Urinary bladder (tissue), 4 donors: Measurements from ENCODE around the gene UBALD2. TPM values are rescaled to one million over a fixed set of nuclear protein-coding genes. Genes with fewer than 3 reads are reported as not detected.

Experiments used
- DNase-seq: peaks from one replicate; pipeline ENCODE4 v3.0.0-alpha.2; 2015; ENCODE audit errors: extremely low spot score
- H3K27ac ChIP-seq: one replicate; pipeline ENCODE4 v1.5.1; 2013; ENCODE audit warnings: low read depth, mild to moderate bottlenecking, moderate library complexity
- H3K36me3 ChIP-seq: one replicate; pipeline ENCODE4 v1.6.1; 2013; ENCODE audit warnings: mild to moderate bottlenecking, moderate library complexity; ENCODE audit not compliant: insufficient read depth
- H3K4me1 ChIP-seq: one replicate; pipeline ENCODE4 v1.6.1; 2013; ENCODE audit warnings: mild to moderate bottlenecking, moderate library complexity; ENCODE audit not compliant: insufficient read depth
- H3K4me3 ChIP-seq: one replicate; pipeline ENCODE4 v1.5.1; 2013; ENCODE audit warnings: low read depth, low read length
- WGBS: extraction: QIAGEN DNeasy Blood & Tissue Kit; methylation state at CpG from one replicate; pipeline ENCODE4 v1.1.7; 2013; 5-methylcytosine and 5-hydroxymethylcytosine counted together
- polyA plus RNA-seq: library from polyadenylated mRNA; stranded (reverse); fragments of 200-250 nt; gene quantifications from one replicate; pipeline ENCODE4 v1.2.3, GENCODE V29; 2013
- total RNA-seq: library from RNA; depleted of rRNA; stranded (reverse); fragments of >200 nt; gene quantifications from one replicate; pipeline ENCODE4 v1.2.3, GENCODE V29; 2014
- donor health status: healthy with polysubstance abuse.
- donor health status: healthy.

The UBALD2 gene
- total and polyA plus RNA-seq, 2 donors, result 5.4 to 22.4 TPM

DNA sequence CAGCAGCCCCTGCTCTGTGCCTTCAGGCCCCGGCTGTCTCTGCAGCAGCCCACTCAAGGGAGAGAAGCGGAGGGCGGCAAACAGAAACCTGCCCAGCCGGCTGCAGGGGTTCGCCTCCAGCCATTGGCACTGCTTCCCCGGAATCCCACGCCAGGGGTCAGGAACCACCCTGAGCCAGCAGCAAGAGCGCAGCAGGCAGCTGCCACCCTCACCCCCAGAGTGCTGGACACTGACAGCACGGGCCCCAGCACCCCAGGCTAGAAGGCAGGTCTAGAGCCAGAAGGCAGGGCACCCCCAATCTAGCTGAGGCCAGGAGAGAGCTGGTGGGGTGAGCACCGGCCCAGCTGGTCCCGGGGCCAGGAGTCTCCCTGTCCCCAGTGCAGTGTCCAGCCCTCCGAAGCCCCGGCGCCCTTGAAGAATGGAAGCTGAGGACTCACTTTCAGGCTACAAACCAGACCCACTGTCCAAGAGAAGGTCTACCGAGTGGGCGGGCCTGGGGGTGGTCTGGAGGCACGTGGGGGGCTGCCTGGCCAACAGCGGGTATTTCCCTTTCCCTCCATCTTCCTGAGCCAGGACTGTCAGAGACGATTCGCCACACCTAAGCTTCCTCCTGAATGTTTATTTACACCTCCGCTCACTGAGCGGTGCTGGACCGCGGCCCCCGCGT lies 8.4 kb downstream of the UBALD2 start:
- no peaks in the 10 kb centered on the region for H3K4me1 ChIP-seq
- peaks cover 3% of the 10 kb centered on the region for H3K36me3 ChIP-seq
- WGBS, result 69% methylated on average over 26 of the region's 26 CpGs
- H3K27ac ChIP-seq, result no peak overlapping the region
- DNase-seq, result no peak
- H3K4me3 ChIP-seq, result no peak overlapping the region

DNA sequence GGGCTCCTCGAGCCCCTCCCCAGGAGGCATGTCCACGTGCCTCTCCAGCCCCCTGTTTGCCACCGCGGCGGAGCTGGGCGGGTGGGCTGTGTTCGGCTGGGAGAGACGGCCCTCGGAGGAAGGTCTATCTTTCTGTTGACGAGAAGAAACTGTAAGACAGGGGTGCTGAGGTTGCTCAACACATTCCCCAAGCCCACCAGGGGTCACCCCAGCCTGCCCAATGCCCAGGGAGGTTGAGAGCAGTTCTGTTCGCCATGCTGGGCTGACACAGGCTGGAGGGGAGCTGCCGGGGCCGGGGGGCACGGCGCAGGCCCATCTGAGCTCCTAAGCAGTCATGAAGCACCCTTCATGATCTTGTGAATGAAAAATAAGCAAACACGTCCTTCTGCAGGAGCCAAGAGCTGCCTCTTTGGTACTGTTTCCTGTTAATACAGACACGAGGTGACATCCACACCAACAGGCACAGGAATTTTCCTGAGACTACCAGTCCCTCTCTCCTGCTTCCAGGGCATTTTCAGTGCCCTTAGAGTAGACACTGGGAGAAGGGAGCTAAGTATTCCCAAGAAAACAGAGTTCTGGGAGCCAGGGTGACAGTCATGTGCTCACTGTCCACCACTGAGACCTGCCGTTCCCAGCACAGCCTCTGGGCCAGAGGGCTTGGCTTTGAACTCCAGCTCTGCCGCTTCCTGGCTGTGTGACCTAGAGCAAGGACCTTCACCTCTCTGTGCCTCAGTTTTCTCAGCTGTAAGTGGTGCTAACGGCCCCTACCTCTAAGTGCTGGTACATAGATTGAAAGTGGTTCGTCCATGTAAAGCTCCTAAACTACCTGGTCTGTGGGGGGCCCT lies 9.2 kb downstream of the UBALD2 start:
- no peak overlapping the region for H3K4me3 ChIP-seq
- WGBS, result 69% methylated on average over 21 of the region's 21 CpGs
- H3K27ac ChIP-seq, result no peak overlapping the region
- DNase-seq, result no peak
- peaks cover 3% of the 10 kb centered on the region for H3K36me3 ChIP-seq
- no peaks in the 10 kb centered on the region for H3K4me1 ChIP-seq

DNA sequence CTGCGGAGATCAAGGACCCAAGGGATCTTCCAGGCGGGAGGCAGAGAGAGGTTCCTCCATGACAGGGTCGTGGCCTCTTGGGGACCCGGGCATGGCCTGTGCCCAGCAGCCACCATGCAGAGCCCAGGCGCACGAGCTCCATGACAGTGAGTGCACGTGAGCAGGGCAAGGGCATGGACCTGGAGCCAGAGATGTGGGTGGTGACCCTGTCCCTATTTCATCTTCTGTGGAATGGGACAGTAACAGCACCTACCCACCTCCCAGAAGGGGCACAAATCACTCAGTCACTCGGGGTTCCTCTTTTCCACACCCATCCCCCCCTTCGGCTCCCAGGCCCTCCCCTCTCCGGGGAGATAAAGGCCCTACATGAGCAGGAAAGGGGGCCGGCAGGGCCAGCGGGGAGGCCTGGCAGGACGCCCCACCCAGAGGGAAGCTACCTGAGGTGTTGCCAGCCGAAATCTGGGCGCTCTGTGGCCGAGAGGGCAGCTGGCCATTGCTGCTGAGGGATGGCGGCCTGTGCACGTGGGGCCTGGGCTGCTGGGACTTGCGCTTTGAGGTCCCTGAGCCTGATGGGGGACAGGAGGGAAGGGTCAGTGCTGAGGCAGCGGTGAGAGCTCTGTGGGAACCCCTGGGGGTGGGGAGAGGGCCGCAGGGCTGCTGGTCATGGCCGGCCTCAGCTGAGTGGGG lies 10.4 kb downstream of the UBALD2 start:
- DNase-seq, result no peak
- Histone ChIP-seq H3K4me1 (no peaks in the 10 kb centered on the region), H3K27ac (no peak overlapping the region), H3K36me3 (no peaks in the 10 kb centered on the region), H3K4me3 (no peak overlapping the region)
- WGBS, result 89% methylated on average over 22 of the region's 22 CpGs

DNA sequence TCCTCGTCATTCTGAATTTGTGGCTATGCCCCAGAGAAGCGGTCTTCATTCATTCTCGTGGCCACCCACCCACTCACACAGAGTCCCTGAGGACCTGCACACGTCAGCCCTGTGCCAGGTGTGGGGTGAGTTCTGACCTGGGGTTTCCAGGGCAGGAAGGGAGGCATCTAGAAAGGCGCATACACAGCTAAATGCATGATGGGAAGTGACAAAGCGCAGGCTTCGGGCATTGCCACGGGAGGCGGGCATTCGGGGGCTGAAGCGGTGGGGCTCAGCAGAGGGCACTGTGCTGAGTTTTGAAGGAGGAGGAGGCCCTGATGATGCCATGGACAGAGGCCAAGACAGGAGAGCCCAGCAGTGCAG lies 10.9 kb downstream of the UBALD2 start:
- Histone ChIP-seq H3K4me1 (no peaks in the 10 kb centered on the region), H3K36me3 (no peaks in the 10 kb centered on the region), H3K27ac (no peak overlapping the region), H3K4me3 (no peak overlapping the region)
- DNase-seq, result no peak
- WGBS, result 87% methylated on average over 11 of the region's 11 CpGs

DNA sequence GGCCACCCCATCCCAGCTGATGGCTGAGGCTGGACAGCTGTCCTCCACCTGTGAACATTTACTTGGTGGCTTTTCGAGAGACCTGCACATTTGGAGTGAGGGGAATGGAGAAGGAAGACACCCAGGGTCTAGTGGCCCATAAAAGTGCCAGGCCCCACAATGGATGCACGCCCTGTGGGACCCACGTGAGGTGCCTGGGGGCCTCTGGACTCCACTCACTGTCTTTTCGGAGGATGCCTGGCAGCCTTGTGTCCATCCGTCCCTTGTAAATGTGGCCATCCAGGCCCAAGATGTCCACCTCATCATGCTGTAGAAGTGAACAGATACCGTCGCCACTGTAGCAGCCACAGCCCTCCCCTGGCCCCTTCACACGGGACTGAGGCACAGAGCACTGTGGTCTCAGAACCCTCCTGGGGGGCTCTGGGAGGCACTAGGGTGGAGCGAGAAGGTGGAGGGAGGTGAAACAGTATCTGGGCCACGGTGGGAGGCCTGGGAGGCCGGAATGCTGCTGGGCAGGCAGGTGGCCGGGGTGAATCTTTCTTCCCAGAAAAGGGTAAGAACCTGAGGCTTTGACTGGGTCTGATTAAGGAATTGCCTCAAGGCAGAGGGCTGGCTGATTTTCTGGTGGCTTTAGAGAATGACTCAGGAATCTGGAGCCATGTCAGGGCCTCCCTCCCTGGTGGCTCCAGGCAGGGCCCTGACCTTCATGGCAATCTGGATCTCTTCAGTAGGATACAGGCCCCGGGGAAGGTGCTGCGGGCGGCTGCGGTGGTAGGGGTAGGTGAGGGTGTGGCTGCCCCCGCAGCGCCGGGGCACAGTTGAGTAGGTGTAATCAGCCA lies 11.5 kb downstream of the UBALD2 start:
- no peaks in the 10 kb centered on the region for H3K36me3 ChIP-seq
- no peaks in the 10 kb centered on the region for H3K4me1 ChIP-seq
- 90% methylated on average over 19 of the region's 19 CpGs for WGBS
- no peak for DNase-seq
- H3K27ac ChIP-seq, result no peak overlapping the region
- H3K4me3 ChIP-seq, result no peak overlapping the region

DNA sequence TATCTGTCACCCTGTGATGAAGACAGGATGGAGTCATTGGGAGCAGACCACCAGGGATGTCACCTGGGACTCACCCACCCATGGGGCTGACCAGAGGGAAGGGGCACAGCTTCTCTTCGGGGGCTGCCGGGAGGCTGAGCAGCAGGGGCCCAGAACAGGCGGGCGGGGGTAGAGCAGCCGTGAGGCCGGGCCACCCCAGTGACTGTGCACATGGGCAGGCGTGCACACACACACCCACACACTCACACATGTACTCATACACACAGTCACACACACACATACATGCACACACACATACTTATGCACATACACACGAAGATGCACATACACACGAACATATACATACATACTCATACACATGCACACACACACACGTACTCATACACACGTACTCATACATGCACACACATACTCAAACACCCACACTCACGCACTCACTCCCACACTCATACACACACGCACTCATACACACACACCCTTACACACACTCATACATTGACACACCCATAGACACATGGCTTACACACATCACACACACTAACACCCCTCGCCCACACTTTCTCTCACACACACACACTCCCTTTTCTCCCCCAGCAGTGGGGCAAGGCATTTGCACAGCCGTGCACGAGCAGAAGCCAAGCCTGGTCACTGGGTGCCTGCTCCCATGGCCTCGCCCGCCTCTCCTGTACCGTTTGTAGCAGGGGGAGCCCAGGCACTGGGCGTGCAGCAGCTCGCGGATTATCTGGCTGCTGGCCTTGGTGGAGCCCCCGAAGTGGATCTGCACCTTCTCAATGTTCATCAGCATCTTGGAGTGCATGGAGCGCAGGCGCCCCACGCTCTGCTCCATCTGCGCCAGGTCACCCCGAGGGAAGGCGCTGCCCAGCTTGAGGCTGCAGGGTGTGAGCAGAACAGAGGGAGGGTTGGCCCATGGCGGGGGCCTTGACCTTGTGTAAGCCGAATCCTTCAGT lies 12.4 kb downstream of the UBALD2 start:
- WGBS, result 90% methylated on average over 31 of the region's 31 CpGs
- no peak for DNase-seq
- H3K27ac ChIP-seq, result no peak overlapping the region
- no peaks in the 10 kb centered on the region for H3K36me3 ChIP-seq
- no peaks in the 10 kb centered on the region for H3K4me1 ChIP-seq
- no peak overlapping the region for H3K4me3 ChIP-seq

DNA sequence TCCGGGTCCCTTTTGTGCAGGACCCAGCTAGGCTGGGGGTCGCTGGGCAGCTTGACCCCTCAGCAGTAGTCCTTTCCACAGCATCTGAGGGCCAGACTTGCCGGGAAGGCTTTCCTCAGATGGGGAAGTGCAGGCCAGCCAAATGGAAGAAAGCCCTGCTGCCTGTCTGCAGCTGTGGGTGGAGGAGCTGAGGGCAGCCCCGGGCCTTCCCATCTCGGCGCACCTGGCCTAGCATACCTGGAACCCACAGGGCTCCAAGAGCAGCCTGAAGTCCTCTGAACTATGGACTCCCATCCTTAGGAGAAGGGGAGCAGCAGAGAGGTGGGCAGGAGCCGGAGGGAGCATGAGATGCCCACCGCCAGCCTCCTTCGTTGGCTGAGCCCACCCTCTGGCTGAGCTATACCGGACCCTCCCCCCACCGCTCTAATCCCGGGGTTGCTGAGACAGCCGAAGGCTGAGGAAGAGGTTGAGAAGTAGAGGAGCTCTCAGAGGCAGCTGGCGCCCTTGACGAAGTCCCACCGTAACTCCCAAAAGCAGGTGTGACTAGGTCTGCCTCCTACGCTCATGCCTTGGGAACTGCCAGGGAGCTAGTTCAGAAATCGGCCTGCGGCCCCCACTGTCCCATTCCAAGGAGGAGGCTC lies 13.2 kb downstream of the UBALD2 start:
- H3K4me1 ChIP-seq, result no peaks in the 10 kb centered on the region
- no peak for DNase-seq
- H3K4me3 ChIP-seq, result no peak overlapping the region
- no peaks in the 10 kb centered on the region for H3K36me3 ChIP-seq
- no peak overlapping the region for H3K27ac ChIP-seq
- WGBS, result 86% methylated on average over 19 of the region's 19 CpGs

DNA sequence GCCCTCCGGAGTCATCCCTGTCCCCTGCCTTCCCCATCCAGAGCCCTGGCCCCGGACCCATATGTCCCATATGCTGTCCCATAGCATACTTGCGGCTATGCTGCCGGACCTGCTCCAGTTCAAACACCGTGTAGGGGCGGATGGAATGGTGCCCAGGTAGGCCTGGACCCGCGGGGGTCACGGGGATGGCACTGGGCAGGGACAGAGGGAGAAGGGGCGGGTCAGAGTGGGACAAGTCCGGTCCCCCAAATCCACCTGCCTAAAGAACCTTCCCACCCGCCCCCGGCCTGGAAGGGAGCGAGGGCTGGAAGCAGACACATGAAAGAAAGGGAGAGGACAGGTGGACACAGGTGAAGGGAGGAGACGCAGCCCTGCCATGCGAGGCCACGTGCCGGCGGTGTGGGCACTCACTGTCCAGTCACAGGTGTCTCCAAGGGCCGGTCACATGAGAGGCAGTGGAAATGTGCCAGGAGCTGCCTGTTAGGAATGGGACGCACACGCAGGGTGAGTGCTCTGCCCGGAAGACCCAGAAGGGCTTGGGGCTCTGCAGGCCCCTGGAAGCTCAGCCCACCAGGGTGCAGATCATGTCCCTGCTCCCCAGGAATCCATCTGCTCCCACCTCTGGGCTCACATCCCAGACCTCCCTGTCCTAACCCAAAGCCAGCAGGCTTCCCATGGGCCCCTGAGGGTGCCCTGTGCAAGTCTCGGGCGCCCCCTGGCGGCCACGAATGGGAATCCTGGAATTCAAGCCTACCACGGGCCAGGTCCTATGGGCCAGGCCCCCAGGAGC lies 14.0 kb downstream of the UBALD2 start:
- Histone ChIP-seq H3K27ac (no peak overlapping the region), H3K36me3 (no peaks in the 10 kb centered on the region), H3K4me3 (no peak overlapping the region), H3K4me1 (no peaks in the 10 kb centered on the region)
- 58% methylated on average over 28 of the region's 28 CpGs for WGBS
- DNase-seq, result no peak

DNA sequence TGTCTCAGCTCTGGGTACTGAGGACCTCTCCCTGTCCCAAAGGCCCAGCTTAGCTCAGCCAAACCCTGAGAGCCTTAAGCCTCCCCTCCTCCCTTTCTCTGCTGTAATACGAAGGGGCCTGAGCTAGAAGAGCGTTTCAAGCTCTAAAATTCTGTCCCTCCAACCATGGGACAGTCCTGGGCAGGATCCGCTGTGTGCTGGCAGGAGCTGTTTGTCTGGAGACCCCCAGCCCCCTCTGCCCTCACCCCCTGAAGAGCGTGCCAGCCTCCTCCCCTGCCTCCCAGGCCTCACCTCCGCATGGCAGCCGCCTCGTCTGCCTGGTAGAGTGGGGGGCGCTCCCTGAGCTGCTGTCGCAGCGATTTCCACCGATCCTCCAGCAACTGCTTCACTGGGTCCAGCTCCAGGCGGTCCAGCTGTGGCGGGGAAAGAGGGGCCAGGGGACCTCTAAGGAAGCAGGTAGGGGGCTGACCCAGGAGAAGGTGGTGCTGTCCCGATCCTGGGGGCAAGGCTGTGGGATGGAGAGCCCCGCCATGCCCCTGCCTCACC lies 14.7 kb downstream of the UBALD2 start:
- DNase-seq, result no peak
- no peak overlapping the region for H3K4me3 ChIP-seq
- no peaks in the 10 kb centered on the region for H3K4me1 ChIP-seq
- no peak overlapping the region for H3K27ac ChIP-seq
- WGBS, result 83% methylated on average over 15 of the region's 15 CpGs
- no peaks in the 10 kb centered on the region for H3K36me3 ChIP-seq

DNA sequence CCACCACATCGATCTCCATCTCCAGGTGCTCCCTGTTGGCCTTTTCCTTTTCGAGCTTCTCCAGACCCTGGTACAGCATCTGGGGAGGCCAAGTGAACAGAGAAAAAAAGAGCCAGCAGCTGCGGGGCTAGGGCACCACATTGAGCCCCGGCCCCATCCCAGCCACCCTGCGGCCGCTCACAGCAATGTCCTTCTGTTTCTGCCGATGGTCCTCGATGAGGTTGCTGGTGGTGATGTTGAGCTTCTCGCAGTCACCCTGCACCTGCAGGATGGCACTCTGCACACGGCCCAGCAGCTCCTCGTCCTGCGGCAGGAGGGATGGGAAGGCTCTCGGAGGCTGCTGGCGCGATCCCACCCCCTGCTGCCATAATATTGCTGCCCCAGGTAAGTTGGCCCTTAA lies 15.5 kb downstream of the UBALD2 start:
- WGBS, result 94% methylated on average over 15 of the region's 15 CpGs
- no peak overlapping the region for H3K4me3 ChIP-seq
- H3K27ac ChIP-seq, result no peak overlapping the region
- no peaks in the 10 kb centered on the region for H3K36me3 ChIP-seq
- H3K4me1 ChIP-seq, result no peaks in the 10 kb centered on the region
- no peak for DNase-seq

DNA sequence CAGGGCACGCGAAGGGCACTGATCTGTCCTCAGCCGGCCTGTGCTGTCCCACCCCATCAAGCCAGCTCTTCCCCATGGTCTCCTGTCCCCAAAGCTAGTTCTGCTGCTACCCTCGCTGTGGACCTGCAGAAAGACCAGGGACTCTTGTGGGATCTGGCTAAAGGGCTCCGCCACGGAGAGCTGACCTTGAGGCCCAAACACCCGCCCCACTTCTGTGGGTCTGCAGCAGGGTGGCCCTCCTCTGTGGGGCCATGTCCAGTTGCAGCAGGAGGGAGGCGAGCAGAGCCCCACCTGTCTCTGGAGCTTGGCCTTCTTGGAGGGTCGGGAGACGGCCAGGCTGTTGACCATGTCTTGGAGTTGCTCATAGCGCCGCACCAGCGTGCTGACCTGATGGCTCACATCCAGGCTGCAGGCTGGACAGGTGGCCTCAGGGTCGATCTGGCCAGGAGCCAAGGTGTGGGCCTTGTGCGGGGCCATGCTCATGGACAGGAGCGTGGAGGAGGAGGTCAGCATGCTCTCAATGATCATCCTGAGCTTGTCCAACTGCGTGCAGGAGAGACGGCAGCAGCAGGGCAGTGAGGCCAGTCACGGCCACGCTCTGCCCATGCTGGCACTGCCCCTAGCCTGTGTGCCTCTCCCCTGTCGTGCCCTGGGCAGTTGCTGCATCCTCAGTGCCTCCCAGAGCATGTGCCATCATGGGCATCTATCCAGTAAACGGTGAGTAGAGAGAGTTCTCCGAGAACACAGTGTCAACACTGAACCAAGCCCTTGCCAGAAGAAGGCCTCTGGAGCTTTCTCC lies 16.6 kb downstream of the UBALD2 start:
- H3K27ac ChIP-seq, result no peak overlapping the region
- 86% methylated on average over 23 of the region's 23 CpGs for WGBS
- no peaks in the 10 kb centered on the region for H3K4me1 ChIP-seq
- H3K4me3 ChIP-seq, result no peak overlapping the region
- no peak for DNase-seq
- no peaks in the 10 kb centered on the region for H3K36me3 ChIP-seq
